HG03565 (cell line): ENCODE measurements around the gene MRPL18.
A peak's percentile ranks its signal among the peaks of the same experiment; 100 is the strongest.
"Not testable (repeated sequence)": the region's sequence is repeated elsewhere in the genome, so short reads cannot be mapped to it uniquely, and the experiment has no call there.

Source experiments
- ATAC-seq: cut with Tn5 transposase; IDR thresholded peaks from one replicate; pipeline ENCODE4 v1.9.1; 2021; ENCODE audit warnings: mild to moderate bottlenecking, moderate library complexity; ENCODE audit not compliant: unreplicated experiment

The MRPL18 gene

GRCh38 chr6:159790149-159790955, at the start of gene MRPL18:
Gene MRPL18 (plus strand): TSS chr6:159790467. CDS start chr6:159790588, 121 bp downstream.
- peak; percentile 86 for ATAC-seq

- no peak for ATAC-seq
Observed at GRCh38 chr6:159742165-159742564, 48.1 kb upstream of the MRPL18 start.

- no peak for ATAC-seq
Observed at GRCh38 chr6:159745081-159745480, 45.2 kb upstream of the MRPL18 start.

- no peak for ATAC-seq
Observed at GRCh38 chr6:159746759-159747158, 43.5 kb upstream of the MRPL18 start.

GRCh38 chr6:159748127-159748526, 42.1 kb upstream of the MRPL18 start:
- ATAC-seq, result not testable (repeated sequence)

GRCh38 chr6:159751448-159751847, 38.8 kb upstream of the MRPL18 start:
- no peak for ATAC-seq

GRCh38 chr6:159753081-159753872, 37.0 kb upstream of the MRPL18 start:
- no peak for ATAC-seq

- ATAC-seq, result no peak
Observed at GRCh38 chr6:159754401-159754800, 35.9 kb upstream of the MRPL18 start.

- no peak for ATAC-seq
Observed at GRCh38 chr6:159754959-159755914, 35.0 kb upstream of the MRPL18 start.

GRCh38 chr6:159756508-159756907, 33.8 kb upstream of the MRPL18 start:
- ATAC-seq, result no peak

- no peak for ATAC-seq
Observed at GRCh38 chr6:159758031-159759001, 32.0 kb upstream of the MRPL18 start.

GRCh38 chr6:159759645-159760044, 30.6 kb upstream of the MRPL18 start:
- ATAC-seq, result no peak

- ATAC-seq, result no peak
Observed at GRCh38 chr6:159760602-159761057, 29.6 kb upstream of the MRPL18 start.

- no peak for ATAC-seq
Observed at GRCh38 chr6:159761129-159761872, 29.0 kb upstream of the MRPL18 start.

GRCh38 chr6:159761873-159762680, 28.2 kb upstream of the MRPL18 start, which contains the start of gene ACAT2:
Gene ACAT2 (plus strand): TSS chr6:159762045. CDS start chr6:159762088, 43 bp downstream.
- ATAC-seq, result peak; percentile 94

GRCh38 chr6:159762681-159763293, 27.5 kb upstream of the MRPL18 start:
- no peak for ATAC-seq

- ATAC-seq, result no peak
Observed at GRCh38 chr6:159766906-159767305, 23.4 kb upstream of the MRPL18 start.
